GM12878 (cell line): ENCODE results near the gene IQGAP2.

Experiments used
- ATF3 ChIP-seq: IDR thresholded peaks from 2 replicates; pipeline ENCODE4 v1.6.1; 2011; ENCODE audit warnings: low read depth, mild to moderate bottlenecking, low read length, moderate library complexity, borderline replicate concordance; ENCODE audit errors: extremely low read depth
- BHLHE40 ChIP-seq, 2 experiments: fragments of 450-650 bp in 1 of 2; IDR thresholded peaks; 2 replicates each; pipeline ENCODE4 v1.6.1; 2011 to 2017; ENCODE audit warnings: low read depth in 2 of 2, borderline replicate concordance in 1 of 2, improper control_type of control experiment in 1 of 2, low read length in 1 of 2, mild to moderate bottlenecking in 1 of 2
- MEF2A ChIP-seq: IDR thresholded peaks from 2 replicates; pipeline ENCODE4 v1.6.1; 2011; ENCODE audit warnings: low read depth, mild to moderate bottlenecking, low read length, moderate library complexity; ENCODE audit not compliant: insufficient read depth
- MXI1 ChIP-seq: fragments of 150-350 bp; IDR thresholded peaks from 2 replicates; pipeline ENCODE4 v1.6.1; 2011; ENCODE audit warnings: low read depth, mild to moderate bottlenecking, inconsistent platforms, low read length, improper control_type of control experiment
- POLR2A ChIP-seq: IDR thresholded peaks from 2 replicates; pipeline ENCODE4 v1.6.1; 2011; ENCODE audit warnings: low read depth, mild to moderate bottlenecking, low read length
- PRDM15 ChIP-seq: fragments of 450-650 bp; formaldehyde crosslinking; IDR thresholded peaks from 2 replicates; pipeline ENCODE4 v1.4.0; 2020; ENCODE audit warnings: mild to moderate bottlenecking, moderate library complexity
- REST ChIP-seq: IDR thresholded peaks from 2 replicates; pipeline ENCODE4 v1.6.1; 2012; ENCODE audit warnings: mild to moderate bottlenecking, low read depth, low read length
- TAF1 ChIP-seq: IDR thresholded peaks from 2 replicates; pipeline ENCODE4 v1.6.1; 2011; ENCODE audit warnings: mild to moderate bottlenecking, low read depth, low read length, borderline replicate concordance
- USF2 ChIP-seq: IDR thresholded peaks from 2 replicates; pipeline ENCODE4 v1.6.1; 2011; ENCODE audit warnings: low read depth, low read length, improper control_type of control experiment, borderline replicate concordance

- TF ChIP-seq MEF2A (no peak), TAF1 (no peak), BHLHE40 (IDR thresholded peaks at IDR 0.05; ENCODE audit: borderline replicate concordance in 1 of 2, low read depth in 2 of 2, low read length in 1 of 2) (no peak), MXI1 (no peak), USF2 (no peak), POLR2A (no peak), ATF3 (no peak), REST (no peak), PRDM15 (CRISPR knock-in tag) (no peak)
Measured at GRCh38 chr5:76471406-76471805, 68.3 kb downstream of the IQGAP2 start.
